ENCODE data around the gene COX5A. TPM values are rescaled to one million over a fixed set of nuclear protein-coding genes. Genes with fewer than 3 reads are reported as not detected.
A peak's percentile ranks its signal among the peaks of the same experiment; 100 is the strongest.

Gene COX5A
- total and polyA plus RNA-seq, 2 of the 4 experiments (the other 2 are of a cell fraction) = 39.8 to 141 TPM

- in situ Hi-C loops (cut with MboI; ENCODE audit: low sequenced_read_pairs) (no loop called here), dilution Hi-C loops (cut with HindIII; ENCODE audit: low sequenced_read_pairs, unreplicated experiment) (no loop called here), intact Hi-C loops (cut with micrococcal nuclease) (loop anchor here (2.0 to 10.0 kb wide), 2 partner anchors 250 to 580 kb away; no protein-coding TSS in a partner anchor)
- TF ChIP-seq ELK1 (IDR thresholded peaks at IDR 0.05; ENCODE audit: borderline replicate concordance, low read depth, low read length) (no peak), MXI1 (IDR thresholded peaks at IDR 0.05; ENCODE audit: borderline replicate concordance, low read depth, low read length) (no peak), RFX5 (IDR thresholded peaks at IDR 0.05; ENCODE audit: low read depth, low read length) (no peak), FOS (IDR thresholded peaks at IDR 0.05; ENCODE audit: low read depth, low read length) (no peak), SMC3 (IDR thresholded peaks at IDR 0.05; ENCODE audit: low read depth, low read length) (no peak), RCOR1 (IDR thresholded peaks at IDR 0.05; ENCODE audit: insufficient replicate concordance, low read length) (no peak), CHD1 (IDR thresholded peaks at IDR 0.05; ENCODE audit: low read depth, low read length) (no peak), CEBPB (IDR thresholded peaks at IDR 0.05; ENCODE audit: low read depth, low read length) (no peak), BHLHE40 (IDR thresholded peaks at IDR 0.05; ENCODE audit: low read depth, low read length) (no peak)
- Histone ChIP-seq H3K4me3 (ENCODE audit: insufficient read depth, low read depth, low read length) (no peak overlapping the region), H2BK15ac (ENCODE audit: low read depth, low read length) (no peak overlapping the region), H3K9me3 (ENCODE audit: control insufficient read depth, insufficient read depth, low read length) (no peaks in the 10 kb centered on the region), H4K5ac (ENCODE audit: low read depth, low read length) (no peak overlapping the region), H3K27ac (ENCODE audit: insufficient read depth, low read length) (peak overlapping the region; percentile 25; the same call in 1 of the 2 replicates), H3K18ac (ENCODE audit: low read depth, low read length) (no peak overlapping the region; the same call in 1 of the 2 replicates), H3K36me3 (ENCODE audit: control insufficient read depth, insufficient read depth, low read length) (no peaks in the 10 kb centered on the region), H3K79me1 (ENCODE audit: low read depth in 1 of 2, low read length in 2 of 2) (no peaks in the 10 kb centered on the region), H3K27me3 (ENCODE audit: control insufficient read depth, insufficient read depth, low read length) (peaks cover 37% of the 10 kb centered on the region), H3K4me2 (ENCODE audit: low read depth, low read length) (no peak overlapping the region; the same call in 1 of the 2 replicates), H2BK5ac (ENCODE audit: low read depth, low read length, poor library complexity, severe bottlenecking) (no peak overlapping the region), H3K9ac (ENCODE audit: low read depth, low read length) (no peak overlapping the region), H3K4me1 (ENCODE audit: control insufficient read depth, insufficient read depth, low read length) (peaks cover 8% of the 10 kb centered on the region; the same call in 1 of the 2 replicates), H4K8ac (ENCODE audit: low read depth in 2 of 2, low read length in 2 of 2) (no peak overlapping the region), H3K56ac (ENCODE audit: extremely low read depth, insufficient read depth, low read length) (no peak overlapping the region), H3K9me1 (ENCODE audit: insufficient read depth, low read length) (no peaks in the 10 kb centered on the region), H4K91ac (ENCODE audit: insufficient read depth, low read depth, low read length) (no peak overlapping the region), H3K4ac (ENCODE audit: low read depth, low read length) (no peak overlapping the region), H2BK120ac (ENCODE audit: low read depth, low read length) (no peak overlapping the region), H4K20me1 (ENCODE audit: insufficient read depth, low read length) (no peaks in the 10 kb centered on the region; the same call in 1 of the 2 replicates), H2BK20ac (ENCODE audit: low read depth, low read length) (no peak overlapping the region), H3K14ac (replicated peaks; ENCODE audit: low read depth, low read length) (no peak overlapping the region), H2AK5ac (ENCODE audit: low read depth, low read length) (no peak overlapping the region), H3K23ac (ENCODE audit: low read depth, low read length) (no peak overlapping the region), H2AFZ (replicated peaks; ENCODE audit: low read length, poor library complexity) (no peak overlapping the region), H2AK9ac (replicated peaks; ENCODE audit: low read depth, low read length, poor library complexity) (peak overlapping the region; percentile 2)
- POLR2A ChIA-PET (ENCODE audit: unreplicated experiment) = interaction anchor here (0.6 kb wide), 1 partner anchor 678 kb away, joined by 7 read pairs; no protein-coding TSS in a partner anchor
- ATAC-seq (ENCODE audit: low read depth) (no peak), DNase-seq (no peak)
- CTCF ChIA-PET = no interaction called here
- no CpG with 5 or more reads among the region's 8 CpGs for WGBS, 2 experiments (ENCODE audit: extremely low coverage in 2 of 2, insufficient read length in 1 of 2)
- no TSS peak for BruUV-seq (replicated peaks)
These were observed 17.1 kb upstream of the COX5A start for GRCh38 chr15:74955017-74955416.
